GM04504 (cell line): ENCODE results near the gene PEMT.

Source experiments
- DNase-seq: peaks from one replicate; pipeline ENCODE4 v3.0.0-alpha.2; 2012; ENCODE audit warnings: low read depth

The PEMT gene

GRCh38 chr17:17514993-17515933, 76.2 kb downstream of the PEMT start:
- DNase-seq = peak; percentile 83

GRCh38 chr17:17514361-17514992, 77.0 kb downstream of the PEMT start:
- DNase-seq = no peak

GRCh38 chr17:17513626-17514025, 77.9 kb downstream of the PEMT start:
- no peak for DNase-seq

- DNase-seq = no peak
These were observed 78.6 kb downstream of the PEMT start for GRCh38 chr17:17512866-17513265.

- DNase-seq = peak; percentile 83
These were observed 79.3 kb downstream of the PEMT start for GRCh38 chr17:17511881-17512858.

- DNase-seq = no peak
These were observed 80.2 kb downstream of the PEMT start for GRCh38 chr17:17511293-17511741.

GRCh38 chr17:17510456-17511292, 80.8 kb downstream of the PEMT start:
- no peak for DNase-seq

DNA sequence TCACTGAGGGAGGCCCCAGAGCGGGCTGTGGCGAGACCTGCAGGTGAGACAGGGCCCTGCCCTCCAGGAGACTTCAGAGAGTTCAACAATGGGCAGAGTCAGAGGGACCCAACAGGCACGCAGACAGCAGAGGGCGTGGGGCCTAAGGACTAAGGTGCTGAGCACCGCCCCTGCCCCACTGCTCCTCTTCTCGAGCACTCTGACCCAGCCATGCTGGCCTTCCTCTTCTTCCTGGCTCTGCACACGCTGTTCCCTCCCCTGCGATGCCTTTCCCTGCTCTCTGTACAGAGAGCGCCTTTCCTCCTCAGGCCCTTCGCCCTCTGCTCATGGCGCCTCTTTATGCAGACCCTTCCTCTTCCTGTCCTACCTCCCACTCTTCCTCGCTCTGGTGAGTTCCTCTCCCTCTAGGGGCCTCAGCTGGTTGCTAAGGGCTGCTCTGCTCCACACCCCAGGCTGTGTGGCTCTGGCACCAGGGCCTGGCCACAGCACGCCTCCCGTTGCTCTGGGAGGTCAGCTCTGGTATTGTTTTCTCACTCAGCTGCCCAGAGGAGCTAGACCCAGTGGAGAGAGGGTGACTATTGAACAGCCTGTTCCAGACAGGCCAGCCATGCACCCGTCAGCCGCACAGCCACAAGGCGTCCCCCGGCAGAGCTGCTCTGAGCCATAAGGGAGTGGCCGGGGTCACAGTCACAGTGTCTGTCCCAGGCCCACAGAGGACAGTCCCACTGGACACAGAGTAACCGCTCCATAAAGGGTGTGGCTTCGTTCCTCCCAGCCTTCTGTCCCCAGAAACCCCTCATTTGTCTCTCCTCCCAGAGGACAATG, 81.7 kb downstream of the PEMT start:
- DNase-seq = no peak

DNA sequence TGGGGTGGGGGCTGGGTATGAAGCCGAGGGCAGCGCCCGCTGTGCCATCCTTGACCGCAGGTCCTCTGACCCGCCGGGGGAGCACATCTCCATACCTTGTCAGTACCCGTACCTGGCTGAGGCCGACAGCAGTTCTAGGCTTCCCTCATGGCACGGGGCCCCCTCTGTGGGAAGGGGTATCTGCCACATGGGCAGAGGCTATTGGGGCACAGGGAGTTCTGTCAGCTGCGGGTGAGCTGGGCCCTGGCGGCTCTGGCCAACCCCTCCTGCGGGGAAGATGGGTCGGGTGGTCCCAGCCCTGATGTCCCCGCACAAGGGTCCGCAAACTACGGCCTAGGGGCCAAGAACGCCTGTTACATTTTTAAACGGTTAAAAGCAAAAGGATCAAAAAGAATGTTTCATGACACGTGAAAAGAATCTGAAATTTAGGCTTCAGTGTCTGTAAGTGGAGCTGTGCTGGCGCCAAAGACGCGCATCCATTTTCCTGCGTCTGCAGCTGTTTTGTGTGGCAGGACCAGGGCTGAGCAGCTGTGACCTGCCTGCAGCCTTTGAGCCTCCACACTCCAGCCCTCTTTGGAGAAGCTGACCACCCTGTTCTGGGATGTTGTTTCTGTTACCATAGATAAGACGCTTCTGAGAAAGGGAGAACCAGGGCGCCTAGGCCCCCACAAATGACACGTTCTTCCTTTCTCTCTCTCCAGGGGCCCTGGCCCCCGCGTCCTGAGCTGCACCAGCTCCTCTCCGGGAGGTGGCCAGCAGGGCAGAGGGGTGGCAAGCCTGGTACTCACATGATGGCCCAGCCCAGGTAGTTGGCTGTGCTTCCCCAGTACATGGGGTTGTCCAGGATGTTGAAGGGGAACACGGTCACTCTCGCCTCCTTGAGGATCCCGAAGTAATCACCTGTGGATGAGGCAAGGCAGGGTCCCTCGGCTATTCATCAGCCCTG, 82.6 kb downstream of the PEMT start:
- DNase-seq = no peak

DNA sequence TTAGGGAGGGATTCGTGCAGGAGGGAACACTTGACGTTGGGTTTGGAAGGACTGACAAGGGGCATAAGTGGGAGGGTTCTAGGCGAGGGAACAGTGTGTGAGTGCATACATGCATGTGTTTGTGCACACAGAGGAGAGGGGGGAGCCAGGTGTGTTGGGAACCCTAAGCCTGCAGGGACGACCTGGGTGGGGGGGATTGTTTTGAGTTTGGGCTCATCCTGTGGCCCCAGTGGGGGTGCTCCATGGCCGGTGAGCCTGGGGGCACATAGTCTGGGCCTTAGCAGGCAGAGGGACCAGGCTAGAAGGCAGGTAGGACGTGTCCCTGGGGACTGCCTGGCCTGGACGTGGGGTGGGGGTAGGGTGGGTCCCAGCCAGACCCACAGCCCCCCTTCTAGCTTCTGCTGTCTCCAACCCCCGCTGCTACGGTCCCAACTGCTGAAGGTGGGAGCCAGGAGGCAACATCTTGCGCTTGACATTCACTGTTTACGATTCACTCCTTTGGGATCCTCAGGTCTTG, 83.4 kb downstream of the PEMT start:
- no peak for DNase-seq

DNA sequence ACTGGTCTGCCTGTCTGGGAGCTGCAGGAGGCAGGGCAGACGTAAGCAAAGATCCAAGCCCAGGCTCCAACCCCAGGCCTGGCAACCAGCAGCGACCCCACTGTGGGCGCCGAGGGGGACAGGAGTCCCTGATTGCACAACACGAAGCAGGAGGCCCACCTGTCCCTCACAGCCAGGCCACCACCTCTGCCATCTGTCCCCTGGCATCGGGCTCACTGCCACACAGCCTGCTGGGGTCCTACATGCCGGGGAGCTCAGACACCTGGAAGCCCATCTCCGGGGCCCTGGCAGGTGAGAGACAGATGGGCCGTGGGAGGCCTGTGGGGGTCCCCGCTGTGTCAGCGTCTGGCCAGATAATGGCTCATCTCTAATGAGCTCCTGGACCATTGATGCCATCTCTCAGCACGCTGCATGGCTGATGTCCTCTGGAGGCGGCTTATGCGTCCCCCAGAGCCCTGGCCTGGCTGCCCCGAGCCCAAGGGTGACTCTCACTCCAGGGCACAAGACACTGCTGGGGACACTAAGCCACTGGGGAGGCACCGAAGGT, 84.0 kb downstream of the PEMT start:
- DNase-seq = no peak

- no peak for DNase-seq
These were observed 84.5 kb downstream of the PEMT start for GRCh38 chr17:17506893-17507464.

- DNase-seq = no peak
These were observed 85.2 kb downstream of the PEMT start for GRCh38 chr17:17506181-17506741.

GRCh38 chr17:17505610-17506171, 85.8 kb downstream of the PEMT start:
- DNase-seq = no peak

GRCh38 chr17:17505151-17505550, 86.4 kb downstream of the PEMT start:
- no peak for DNase-seq

GRCh38 chr17:17504341-17505140, 87.0 kb downstream of the PEMT start:
- DNase-seq = no peak
